H9 (cell line): Measurements from ENCODE around the gene NAXD. TPM values are rescaled to one million over a fixed set of nuclear protein-coding genes. Genes with fewer than 3 reads are reported as not detected.

Experiments
- DNase-seq: peaks from one replicate; pipeline ENCODE4 v3.0.0-alpha.2; 2017
- H2AFZ ChIP-seq: one replicate; pipeline ENCODE4 v1.6.1; 2013; ENCODE audit warnings: mild to moderate bottlenecking, low read length, control low read depth, moderate library complexity
- H2AK5ac ChIP-seq: 2 replicates; pipeline ENCODE4 v1.6.1; 2013; ENCODE audit warnings: low read length, control low read depth, mixed read lengths; ENCODE audit not compliant: insufficient read length
- H2BK120ac ChIP-seq: one replicate; pipeline ENCODE4 v1.6.1; 2013; ENCODE audit warnings: low read depth, mild to moderate bottlenecking, low read length, control low read depth, inconsistent platforms; ENCODE audit not compliant: poor library complexity, severe bottlenecking
- H2BK12ac ChIP-seq: 2 replicates; pipeline ENCODE4 v1.6.1; 2013; ENCODE audit warnings: low read length, control low read depth, mixed read lengths, low read depth; ENCODE audit not compliant: insufficient read length
- H2BK15ac ChIP-seq: 2 replicates; pipeline ENCODE4 v1.6.1; 2013; ENCODE audit warnings: low read depth, low read length, control low read depth
- H2BK20ac ChIP-seq: one replicate; pipeline ENCODE4 v1.6.1; 2013; ENCODE audit warnings: low read depth, mild to moderate bottlenecking, low read length, control low read depth, inconsistent platforms; ENCODE audit not compliant: poor library complexity, severe bottlenecking
- H2BK5ac ChIP-seq: 2 replicates; pipeline ENCODE4 v1.6.1; 2013; ENCODE audit warnings: low read length, control low read depth, mixed read lengths; ENCODE audit not compliant: insufficient read length
- H3K14ac ChIP-seq: 2 replicates; pipeline ENCODE4 v1.6.1; 2013; ENCODE audit warnings: low read length, control low read depth; ENCODE audit not compliant: insufficient read depth
- H3K18ac ChIP-seq: 2 replicates; pipeline ENCODE4 v1.6.1; 2013; ENCODE audit warnings: low read depth, mild to moderate bottlenecking, mixed read lengths, low read length, control low read depth; ENCODE audit not compliant: insufficient read length
- H3K23ac ChIP-seq: 2 replicates; pipeline ENCODE4 v1.6.1; 2013; ENCODE audit warnings: low read length, control low read depth, mixed read lengths, low read depth; ENCODE audit not compliant: insufficient read length
- H3K23me2 ChIP-seq: 2 replicates; pipeline ENCODE4 v1.6.1; 2013; ENCODE audit warnings: low read depth, mild to moderate bottlenecking, mixed read lengths, low read length, control low read depth; ENCODE audit not compliant: insufficient read length, poor library complexity, severe bottlenecking
- H3K27ac ChIP-seq: 2 replicates; pipeline ENCODE4 v1.5.1; 2013; ENCODE audit warnings: low read length, control low read depth, mixed read lengths, low read depth; ENCODE audit not compliant: insufficient read length
- H3K27me3 ChIP-seq: 2 replicates; pipeline ENCODE4 v1.6.1; 2013; ENCODE audit warnings: low read length, control low read depth, inconsistent platforms; ENCODE audit not compliant: insufficient read depth
- H3K4ac ChIP-seq: 2 replicates; pipeline ENCODE4 v1.6.1; 2013; ENCODE audit warnings: low read depth, mild to moderate bottlenecking, control low read depth, inconsistent platforms, low read length, moderate library complexity
- H3K4me1 ChIP-seq: 2 replicates; pipeline ENCODE4 v1.6.1; 2013; ENCODE audit warnings: low read length, control low read depth, inconsistent platforms; ENCODE audit not compliant: insufficient read depth
- H3K4me2 ChIP-seq: 2 replicates; pipeline ENCODE4 v1.6.1; 2013; ENCODE audit warnings: low read length, control low read depth, mixed read lengths; ENCODE audit not compliant: insufficient read length, insufficient read depth
- H3K56ac ChIP-seq: 2 replicates; pipeline ENCODE4 v1.6.1; 2013; ENCODE audit warnings: low read depth, mild to moderate bottlenecking, mixed read lengths, low read length, control low read depth; ENCODE audit not compliant: insufficient read length
- H3K79me1 ChIP-seq: 2 replicates; pipeline ENCODE4 v1.6.1; 2013; ENCODE audit warnings: low read depth, mild to moderate bottlenecking, moderate library complexity, low read length, control low read depth, inconsistent platforms; ENCODE audit not compliant: insufficient read depth, poor library complexity, severe bottlenecking
- H3K79me2 ChIP-seq: 2 replicates; pipeline ENCODE4 v1.6.1; 2013; ENCODE audit warnings: low read length, control low read depth, inconsistent platforms; ENCODE audit not compliant: insufficient read depth
- H3K9ac ChIP-seq: 2 replicates; pipeline ENCODE4 v1.6.1; 2013; ENCODE audit warnings: low read length, control low read depth, mixed read lengths; ENCODE audit not compliant: insufficient read length; ENCODE audit errors: extremely low read depth
- H3K9me3 ChIP-seq: one replicate; pipeline ENCODE4 v1.6.1; 2013; ENCODE audit warnings: low read depth, low read length, inconsistent platforms; ENCODE audit not compliant: control insufficient read depth
- H3T11ph ChIP-seq: one replicate; pipeline ENCODE4 v1.6.1; 2013; ENCODE audit warnings: mild to moderate bottlenecking, low read length, control low read depth, inconsistent platforms
- H4K20me1 ChIP-seq: one replicate; pipeline ENCODE4 v1.6.1; 2013; ENCODE audit not compliant: control insufficient read depth, insufficient read length, insufficient read depth
- H4K5ac ChIP-seq: 2 replicates; pipeline ENCODE4 v1.6.1; 2013; ENCODE audit warnings: low read depth, mild to moderate bottlenecking, mixed read lengths, low read length, control low read depth; ENCODE audit not compliant: insufficient read length
- H4K8ac ChIP-seq: replicated peaks from 2 replicates; pipeline ENCODE4 v1.6.1; 2013; ENCODE audit warnings: low read length, control low read depth, mixed read lengths, low read depth; ENCODE audit not compliant: insufficient read length
- H4K91ac ChIP-seq: 2 replicates; pipeline ENCODE4 v1.6.1; 2013; ENCODE audit warnings: low read depth, mild to moderate bottlenecking, moderate library complexity, mixed read lengths, low read length, control low read depth; ENCODE audit not compliant: insufficient read length
- H3K27ac Mint-ChIP-seq, 3 experiments: 2 replicates in 2 of 3; 3 replicates in 1 of 3; pipeline ENCODE4 v1.8.0; 2020 to 2021; ENCODE audit warnings: mixed read lengths in 3 of 3, mild to moderate bottlenecking in 1 of 3, moderate library complexity in 1 of 3
- H3K27me3 Mint-ChIP-seq: 2 replicates; pipeline ENCODE4 v1.8.0; 2021; ENCODE audit warnings: low read depth, mild to moderate bottlenecking, moderate library complexity, mixed read lengths
- H3K36me3 Mint-ChIP-seq, 3 experiments: 2 replicates in 2 of 3; 3 replicates in 1 of 3; pipeline ENCODE4 v1.8.0; 2020 to 2021; ENCODE audit warnings: low read depth in 3 of 3, mixed read lengths in 3 of 3; ENCODE audit not compliant: insufficient read depth in 1 of 3
- H3K4me1 Mint-ChIP-seq, 2 experiments: 2 replicates each; pipeline ENCODE4 v1.8.0; 2020; ENCODE audit warnings: mixed read lengths in 2 of 2
- H3K4me3 Mint-ChIP-seq, 2 experiments: 2 replicates in 1 of 2; 3 replicates in 1 of 2; pipeline ENCODE4 v1.8.0; 2020 to 2021; ENCODE audit warnings: mild to moderate bottlenecking in 2 of 2, mixed read lengths in 2 of 2, moderate library complexity in 1 of 2
- H3K9me3 Mint-ChIP-seq, 2 experiments: 2 replicates in 1 of 2; 3 replicates in 1 of 2; pipeline ENCODE4 v1.8.0; 2020; ENCODE audit warnings: mild to moderate bottlenecking in 2 of 2, mixed read lengths in 2 of 2, moderate library complexity in 1 of 2
- CTCF ChIP-seq: fragments of 200-600 bp; sonication (generic); conservative IDR thresholded peaks from 3 replicates; pipeline ENCODE4 v1.8.0; 2021; ENCODE audit warnings: antibody characterized with exemption, mild to moderate bottlenecking
- WGBS: extraction: QIAGEN DNeasy Blood & Tissue Kit; methylation state at CpG from one replicate; pipeline ENCODE4 v1.1.7; 2013; ENCODE audit warnings: missing lambda C conversion rate, low lambda C conversion rate, mixed read lengths; ENCODE audit not compliant: insufficient read length; ENCODE audit errors: extremely low coverage; 5-methylcytosine and 5-hydroxymethylcytosine counted together
- total RNA-seq: library from RNA; stranded (reverse); gene quantifications from 2 replicates; pipeline ENCODE4 v1.2.1, GENCODE V29; 2021

Gene NAXD
- total RNA-seq, 1 experiment from 2014 or later = 25.5 TPM

DNA sequence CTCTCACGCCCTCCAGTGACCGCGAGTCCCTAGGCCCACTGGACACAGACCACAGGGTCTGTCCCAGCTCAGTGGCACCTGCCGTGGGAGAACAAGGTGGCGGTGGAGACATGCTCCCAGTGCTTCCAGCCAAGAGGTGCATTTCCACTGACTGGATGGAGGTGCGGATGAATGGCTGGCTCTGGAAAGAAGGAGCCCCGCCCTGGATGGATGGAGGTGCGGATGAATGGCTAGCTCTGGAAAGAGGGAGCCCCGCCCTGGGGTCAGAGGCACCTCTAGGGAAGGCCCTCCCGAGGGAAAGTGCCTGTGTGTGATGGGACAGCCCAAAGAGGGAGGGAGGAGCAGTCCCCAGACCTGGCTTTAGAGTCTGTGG lies 32.0 kb downstream of the NAXD start:
- H3K23me2 ChIP-seq = no peaks in the 10 kb centered on the region
- H3K4me2 ChIP-seq = no peak overlapping the region
- no peaks in the 10 kb centered on the region; the same call in 1 of the 2 replicates for H3K27me3 Mint-ChIP-seq
- H3K18ac ChIP-seq = no peak overlapping the region
- peaks cover 7 to 15% of the 10 kb centered on the region in 2 experiments for H3K4me1 Mint-ChIP-seq
- H3K9me3 ChIP-seq = no peaks in the 10 kb centered on the region
- H2BK120ac ChIP-seq = no peak overlapping the region
- peaks cover 5 to 31% (median 30%) of the 10 kb centered on the region in 3 experiments; a peak in 6 of 7 replicates for H3K36me3 Mint-ChIP-seq
- no peak overlapping the region for H3K9ac ChIP-seq
- H4K8ac ChIP-seq = no peak overlapping the region
- no peak overlapping the region for H2BK12ac ChIP-seq
- no peak overlapping the region for H2BK15ac ChIP-seq
- H3K27ac Mint-ChIP-seq = no peak overlapping the region
- no peak overlapping the region for H2AFZ ChIP-seq
- H3K14ac ChIP-seq = no peak overlapping the region; the same call in 1 of the 2 replicates
- H2BK5ac ChIP-seq = no peak overlapping the region
- no peak overlapping the region for H2AK5ac ChIP-seq
- H3K4me3 Mint-ChIP-seq = no peak overlapping the region
- peaks cover 2% of the 10 kb centered on the region for H4K20me1 ChIP-seq
- H3K23ac ChIP-seq = no peak overlapping the region
- no peak overlapping the region for H3K27ac ChIP-seq
- no peak for DNase-seq
- H3K4ac ChIP-seq = no peak overlapping the region
- H3K79me2 ChIP-seq = no peaks in the 10 kb centered on the region
- no peak overlapping the region for H2BK20ac ChIP-seq
- TF ChIP-seq CTCF = no peak
- H3K27me3 ChIP-seq = no peaks in the 10 kb centered on the region
- WGBS = no CpG with 5 or more reads among the region's 10 CpGs
- no peaks in the 10 kb centered on the region for H3K9me3 Mint-ChIP-seq
- H3K79me1 ChIP-seq = no peaks in the 10 kb centered on the region
- no peak overlapping the region for H3K56ac ChIP-seq
- peaks cover 2% of the 10 kb centered on the region for H3K4me1 ChIP-seq
- no peak overlapping the region for H4K91ac ChIP-seq
- H4K5ac ChIP-seq = no peak overlapping the region
- H3T11ph ChIP-seq = no peak overlapping the region
